NCI-H2227 (cell line): ENCODE data around the gene PCDH8.
A peak's percentile ranks its signal among the peaks of the same experiment; 100 is the strongest.
"Not testable (repeated sequence)": the region's sequence is repeated elsewhere in the genome, so short reads cannot be mapped to it uniquely, and the experiment has no call there.

ENCODE experiments used
- DNase-seq: peaks from one replicate; lab custom pipeline; 2025; ENCODE audit not compliant: unreplicated experiment; lab: John Stamatoyannopoulos, UW

PCDH8 gene

DNA sequence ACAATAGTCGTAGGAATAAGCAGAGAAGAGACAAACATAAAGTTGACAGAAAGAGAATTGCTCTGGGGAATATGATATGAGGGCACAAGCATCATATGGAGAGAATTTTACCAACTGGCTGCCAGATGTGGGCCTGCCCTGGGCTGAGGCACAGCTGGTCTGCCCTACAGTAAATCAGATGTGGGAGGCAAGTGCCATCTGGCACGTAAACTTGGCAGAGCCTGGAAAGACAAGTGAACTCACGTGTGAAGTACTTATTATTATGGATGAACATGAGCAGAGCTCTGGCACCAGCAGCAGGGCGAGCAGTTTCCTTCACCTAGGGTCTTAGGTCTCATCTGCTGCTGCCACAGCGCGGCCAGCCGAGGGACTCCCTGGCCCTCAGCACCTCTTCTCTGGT lies 20.6 kb downstream of the PCDH8 start:
- no peak for DNase-seq

DNA sequence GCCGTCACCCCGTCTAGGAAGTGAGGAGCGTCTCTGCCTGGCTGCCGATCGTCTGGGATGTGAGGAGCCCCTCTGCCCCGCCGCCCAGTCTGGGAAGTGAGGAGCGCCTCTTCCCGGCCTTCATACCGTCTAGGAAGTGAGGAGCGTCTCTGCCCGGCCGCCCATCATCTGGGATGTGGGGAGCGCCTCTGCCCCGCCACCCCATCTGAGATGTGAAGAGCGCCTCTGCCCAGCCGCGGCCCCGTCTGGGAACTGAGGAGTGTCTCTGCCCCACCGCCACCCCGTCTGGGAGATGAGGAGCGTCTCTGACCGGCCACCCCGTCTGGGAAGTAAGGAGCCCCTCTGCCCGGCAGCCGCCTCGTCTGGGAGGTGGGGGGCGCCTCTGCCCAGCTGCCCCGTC lies 30.6 kb downstream of the PCDH8 start:
- DNase-seq = not testable (repeated sequence)

GRCh38 chr13:52815330-52815729 lies 33.1 kb downstream of the PCDH8 start:
- DNase-seq = no peak

- no peak for DNase-seq
Observed at GRCh38 chr13:52812941-52813340, 35.5 kb downstream of the PCDH8 start.

DNA sequence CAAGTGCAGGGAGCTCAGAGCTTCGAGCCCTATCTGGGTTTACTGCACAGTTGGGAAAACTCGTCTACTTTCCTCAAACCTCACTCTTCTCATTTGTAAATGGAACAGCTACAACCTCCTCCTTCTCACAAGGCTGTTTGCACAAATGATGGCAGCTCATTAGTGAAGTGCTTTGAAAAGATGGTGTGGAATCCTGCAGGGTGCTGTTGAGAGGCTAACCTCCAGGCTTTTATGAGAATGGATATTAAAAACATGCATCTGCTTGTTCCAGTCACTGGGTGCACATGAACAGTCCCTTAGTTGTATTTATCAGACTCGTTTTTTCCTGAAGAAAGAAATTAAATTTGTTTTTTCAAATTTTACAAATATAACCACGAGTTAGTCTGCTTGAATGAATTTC lies 36.6 kb downstream of the PCDH8 start:
- DNase-seq = no peak

GRCh38 chr13:52810526-52810925 lies 37.9 kb downstream of the PCDH8 start:
- no peak for DNase-seq

- no peak for DNase-seq
Observed at GRCh38 chr13:52810011-52810410, 38.4 kb downstream of the PCDH8 start.

DNA sequence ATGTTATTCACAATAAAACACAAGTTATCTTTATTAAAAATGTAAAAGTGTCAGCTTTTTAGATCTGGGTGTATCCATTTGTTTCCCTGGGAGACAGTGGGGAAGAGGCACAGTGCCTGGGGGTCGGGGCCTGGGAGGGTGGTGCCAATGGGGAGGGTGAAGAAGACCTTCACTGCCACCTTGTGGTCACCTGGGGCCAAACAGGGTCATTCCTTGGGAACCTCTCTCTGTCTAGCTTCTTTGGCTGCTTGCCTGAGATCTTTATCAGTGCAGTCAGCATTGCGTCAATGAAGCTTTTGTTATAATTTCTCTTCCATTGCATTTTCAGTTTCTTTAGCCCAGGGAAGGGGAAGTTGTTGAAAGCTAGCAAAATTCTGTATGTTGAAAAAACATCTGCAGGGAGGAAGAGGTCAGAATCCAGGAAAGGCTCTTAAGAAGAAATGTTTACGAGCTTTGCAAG lies 39.1 kb downstream of the PCDH8 start:
- DNase-seq = peak; percentile 49

GRCh38 chr13:52808842-52809219 lies 39.6 kb downstream of the PCDH8 start:
- no peak for DNase-seq

DNA sequence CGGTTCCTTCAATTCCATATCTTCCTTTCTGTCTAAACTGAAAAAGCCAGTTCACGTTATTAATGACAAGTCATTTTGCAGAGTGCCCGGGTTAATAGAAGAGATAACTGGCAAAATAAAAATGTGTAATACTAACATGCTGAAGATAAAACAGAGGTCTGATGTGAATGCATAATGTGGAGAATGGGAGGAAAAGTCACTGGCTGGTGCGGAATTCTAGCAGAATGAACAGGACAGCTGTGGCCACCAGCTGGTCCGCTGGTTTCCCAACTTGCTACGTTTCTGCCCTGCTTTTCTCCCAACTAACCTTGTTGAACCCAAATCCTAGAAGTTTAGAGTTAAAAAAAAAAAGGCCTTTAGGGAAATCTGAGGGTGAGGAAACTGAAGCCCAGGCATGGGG lies 42.4 kb downstream of the PCDH8 start:
- no peak for DNase-seq

- no peak for DNase-seq
Observed at GRCh38 chr13:52804202-52804641, 44.2 kb downstream of the PCDH8 start.

DNA sequence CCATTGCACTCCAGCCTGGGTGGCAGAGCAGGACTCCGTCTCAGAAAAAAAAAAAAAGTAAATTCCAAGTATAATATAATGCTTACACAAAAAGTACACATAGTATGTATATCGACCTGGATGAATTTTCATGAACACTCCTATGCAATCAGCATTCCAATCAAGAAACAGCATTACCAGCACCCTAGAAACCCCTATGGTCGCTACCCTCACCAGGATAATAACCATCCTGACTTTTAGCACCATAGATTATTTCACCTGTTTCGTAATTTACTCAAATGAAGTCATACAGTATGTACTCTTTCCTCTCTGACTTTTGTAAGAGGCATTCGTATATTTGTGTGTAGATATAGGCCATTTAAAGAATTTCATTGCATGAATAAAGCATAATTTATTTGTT lies 47.6 kb downstream of the PCDH8 start:
- no peak for DNase-seq

DNA sequence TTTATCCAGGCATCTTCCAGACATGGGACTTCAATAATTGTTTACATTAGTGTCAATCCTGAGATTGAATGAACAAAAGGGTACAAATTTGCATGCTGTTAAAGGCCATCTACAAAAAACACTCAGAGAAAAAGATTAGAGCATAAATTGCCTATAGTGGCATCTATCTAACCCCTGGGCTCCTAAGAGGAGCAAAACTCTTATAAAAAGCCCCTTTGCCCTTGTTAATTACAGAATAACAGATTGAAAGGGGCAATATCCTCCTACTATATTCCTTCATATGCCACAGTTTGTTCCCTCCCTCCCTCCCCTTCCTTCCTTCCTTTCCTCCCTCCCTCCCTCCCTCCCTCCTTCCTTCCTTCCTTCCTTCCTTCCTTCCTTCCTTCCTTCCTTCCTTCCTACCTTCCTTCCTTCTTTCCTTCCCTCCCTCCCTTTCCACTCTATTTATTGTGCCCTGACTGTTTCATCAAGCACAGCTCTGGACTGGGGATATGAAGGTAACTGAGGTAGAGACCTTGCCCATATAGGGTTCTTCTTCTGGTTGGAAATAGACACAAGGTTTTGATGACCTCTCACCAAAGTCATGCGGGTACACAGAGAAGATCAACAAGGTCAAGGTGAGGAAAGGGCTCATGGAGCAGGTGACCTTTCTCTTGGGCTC lies 49.5 kb downstream of the PCDH8 start:
- DNase-seq = no peak

DNA sequence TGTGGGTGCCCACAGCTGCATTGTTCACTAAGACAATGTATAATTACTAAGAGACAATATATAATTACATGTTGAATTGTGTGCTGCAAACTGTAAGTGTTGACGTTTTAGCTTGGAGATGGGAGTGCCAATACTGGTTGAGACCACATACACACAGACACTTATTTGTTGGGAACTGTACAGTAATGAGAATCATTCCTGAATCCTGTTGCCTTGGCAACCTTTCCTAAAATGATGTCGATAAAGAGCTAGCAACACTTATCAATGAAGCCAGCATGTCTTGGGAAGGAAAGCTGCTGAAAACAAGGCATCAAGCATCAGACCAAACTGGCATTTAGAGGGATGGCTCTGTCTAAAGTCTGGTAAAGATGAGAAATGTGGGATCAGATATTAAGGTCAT lies 51.3 kb downstream of the PCDH8 start:
- peak; percentile 13 for DNase-seq

DNA sequence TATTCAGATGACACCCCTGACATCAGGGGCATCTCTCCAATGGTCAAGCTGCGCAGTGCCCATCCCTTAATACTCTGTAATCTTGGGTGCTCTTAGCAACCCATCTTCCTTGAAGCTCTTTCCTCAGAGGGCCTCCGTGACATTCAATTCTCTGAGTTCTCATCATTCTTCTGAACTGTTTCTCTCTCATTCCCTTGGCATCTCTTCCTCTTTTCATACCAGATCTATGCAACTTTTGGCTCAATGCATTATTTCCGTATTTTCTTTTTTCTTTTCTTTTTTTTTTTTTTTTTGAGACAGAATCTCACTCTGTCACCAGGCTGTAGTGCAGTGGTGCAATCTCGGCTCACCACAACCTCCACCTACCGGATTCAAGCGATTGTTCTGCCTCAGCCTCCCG lies 53.9 kb downstream of the PCDH8 start:
- DNase-seq = no peak

DNA sequence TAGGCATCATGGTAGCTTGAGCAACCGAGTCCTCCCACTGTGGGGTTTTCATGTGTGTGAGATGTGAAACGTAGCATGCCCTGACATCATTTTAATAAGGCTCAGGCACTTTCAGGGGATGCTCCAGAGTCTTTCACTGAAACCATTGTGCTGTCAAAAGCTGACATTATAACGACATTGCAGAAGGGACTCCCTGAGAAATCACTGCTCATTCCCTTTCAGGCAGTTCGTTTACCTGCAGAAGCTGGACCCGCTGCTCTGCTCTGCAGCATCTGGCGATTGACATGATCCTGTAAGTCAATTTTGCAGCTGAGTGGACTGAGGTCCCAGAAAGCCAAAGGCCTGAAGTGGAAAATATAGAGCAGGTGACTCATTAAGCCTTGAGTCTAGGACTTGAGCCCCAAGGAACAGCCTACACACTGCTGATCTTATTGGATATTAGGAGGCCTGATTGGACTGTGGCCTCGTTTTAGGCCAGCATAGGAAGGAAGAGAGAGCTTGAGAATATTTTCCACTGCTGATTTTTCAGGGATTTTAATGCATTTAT lies 54.9 kb downstream of the PCDH8 start:
- peak; percentile 2 for DNase-seq
